ENCODE data around the gene CHAD. TPM values are rescaled to one million over a fixed set of nuclear protein-coding genes. Genes with fewer than 3 reads are reported as not detected.

Gene CHAD, protein sequence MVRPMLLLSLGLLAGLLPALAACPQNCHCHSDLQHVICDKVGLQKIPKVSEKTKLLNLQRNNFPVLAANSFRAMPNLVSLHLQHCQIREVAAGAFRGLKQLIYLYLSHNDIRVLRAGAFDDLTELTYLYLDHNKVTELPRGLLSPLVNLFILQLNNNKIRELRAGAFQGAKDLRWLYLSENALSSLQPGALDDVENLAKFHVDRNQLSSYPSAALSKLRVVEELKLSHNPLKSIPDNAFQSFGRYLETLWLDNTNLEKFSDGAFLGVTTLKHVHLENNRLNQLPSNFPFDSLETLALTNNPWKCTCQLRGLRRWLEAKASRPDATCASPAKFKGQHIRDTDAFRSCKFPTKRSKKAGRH
- total RNA-seq: 1.4 TPM

GRCh38 chr17:50468304-50469207, at the start of gene CHAD:
Gene CHAD, minus strand, starts transcription at chr17:50468880. Its CDS starts 67 bp downstream, at chr17:50468813.

DNA sequence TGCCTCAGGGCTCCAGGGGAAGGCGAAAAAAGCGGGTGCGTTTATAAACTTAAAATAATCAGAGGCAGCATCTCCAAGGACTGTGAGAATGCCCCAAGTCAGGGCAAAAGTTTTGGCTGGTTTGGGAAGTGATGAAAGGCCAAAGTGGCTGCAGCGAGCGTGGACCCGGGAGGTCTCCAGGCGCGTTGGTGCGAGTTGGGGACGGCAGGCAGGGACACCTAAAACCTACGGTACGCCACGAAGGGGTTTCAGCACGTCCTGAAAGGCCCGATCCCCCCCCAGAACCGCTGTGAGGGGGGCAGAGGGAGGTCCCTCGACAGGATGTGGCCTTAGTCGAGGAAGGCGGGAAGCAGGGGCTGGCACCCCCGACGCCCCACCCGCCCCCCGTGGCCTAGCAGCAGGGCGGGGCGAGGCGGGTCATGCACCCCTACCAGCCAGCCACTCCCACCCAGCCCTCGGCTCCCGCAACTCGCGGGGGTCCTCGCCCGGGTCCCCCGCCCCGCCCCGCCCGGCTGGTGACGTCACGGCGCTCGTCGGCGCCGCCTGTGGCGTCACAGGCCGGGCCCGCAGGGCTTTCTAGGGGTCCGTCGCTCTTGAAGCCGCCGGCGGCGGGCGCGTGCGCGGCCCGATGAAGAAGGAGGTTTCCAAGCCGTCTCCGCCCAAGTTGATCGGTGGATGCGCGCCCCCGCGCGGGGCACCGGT, 39.3 kb upstream of the CHAD start, which contains the start of gene MYCBPAP:
Gene MYCBPAP, plus strand, starts transcription at position 569 of the 702 bp plus-strand sequence. CDS start 236 bp downstream, outside the sequence.

GRCh38 chr17:50478391-50479381, 10.0 kb upstream of the CHAD start, which contains the start of gene RSAD1:
Gene RSAD1, plus strand, starts transcription at chr17:50478860. Its CDS starts 25 bp downstream, at chr17:50478885.

DNA sequence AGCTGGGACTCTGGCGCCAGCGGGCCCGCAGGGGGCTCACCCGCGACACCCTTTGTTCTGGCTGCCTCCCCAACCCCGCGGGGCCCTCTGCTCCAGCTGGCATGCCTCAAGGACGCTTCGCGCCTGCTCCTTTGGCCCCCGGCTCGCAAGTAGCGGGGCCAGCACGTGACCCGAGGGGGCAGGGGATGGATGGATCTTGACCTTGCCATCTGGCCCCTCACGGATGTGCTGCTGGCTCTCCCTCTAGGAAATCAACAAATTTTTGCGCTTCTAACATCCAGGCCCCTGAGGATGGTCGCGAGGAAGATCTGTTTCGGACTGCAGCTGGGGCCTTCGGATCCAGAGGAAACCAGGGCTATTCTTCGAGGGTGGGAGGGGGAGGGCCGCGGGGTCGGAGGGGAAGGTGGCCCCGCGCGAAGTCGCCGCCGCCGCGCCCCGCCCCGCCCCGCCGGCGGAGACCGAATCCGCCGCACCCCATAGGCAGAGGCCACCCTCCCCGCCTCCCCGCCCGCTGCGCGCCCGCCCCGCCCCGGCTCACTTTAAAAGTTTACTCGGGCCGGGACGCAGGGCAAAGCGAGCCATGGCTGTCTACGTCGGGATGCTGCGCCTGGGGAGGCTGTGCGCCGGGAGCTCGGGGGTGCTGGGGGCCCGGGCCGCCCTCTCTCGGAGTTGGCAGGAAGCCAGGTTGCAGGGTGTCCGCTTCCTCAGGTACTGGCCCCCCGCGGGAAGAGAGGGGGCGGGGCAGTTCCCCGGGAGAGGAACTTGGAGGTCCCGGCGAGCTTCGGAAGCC, 42.8 kb downstream of the CHAD start, which contains the start of gene ACSF2:
Gene ACSF2, plus strand, starts transcription at position 537 of the 790 bp plus-strand sequence. Its CDS starts 44 bp downstream, at position 581.

Other genes with a start within 250 kb of the CHAD start
- 0.16 TPM for gene TMEM92, start 194.4 kb downstream of the CHAD start, total RNA-seq
- gene XYLT2, start 122.8 kb downstream of the CHAD start, total RNA-seq: 24.4 TPM
- gene MRPL27, start 95.7 kb downstream of the CHAD start, total RNA-seq: 39.5 TPM
- gene EME1, start 95.7 kb downstream of the CHAD start, total RNA-seq: 4.3 TPM
- gene LRRC59, start 71.4 kb downstream of the CHAD start, total RNA-seq: 45.7 TPM
- 14.0 TPM for gene ACSF2, start 42.7 kb downstream of the CHAD start, total RNA-seq
- 30.0 TPM for gene RSAD1, start 10.0 kb upstream of the CHAD start, total RNA-seq
- gene MYCBPAP, start 39.6 kb upstream of the CHAD start, total RNA-seq: 0.88 TPM
- gene EPN3, start 63.9 kb upstream of the CHAD start, total RNA-seq: 0.82 TPM
- 41.8 TPM for gene SPATA20, start 78.3 kb upstream of the CHAD start, total RNA-seq
- 23.5 TPM for gene CACNA1G, start 91.8 kb upstream of the CHAD start, total RNA-seq
- 2.6 TPM for gene ABCC3, start 166.0 kb upstream of the CHAD start, total RNA-seq
- gene ANKRD40, start 239.0 kb upstream of the CHAD start, total RNA-seq: 30.3 TPM